Measurements from ENCODE around the gene PLEKHM2.

DNA sequence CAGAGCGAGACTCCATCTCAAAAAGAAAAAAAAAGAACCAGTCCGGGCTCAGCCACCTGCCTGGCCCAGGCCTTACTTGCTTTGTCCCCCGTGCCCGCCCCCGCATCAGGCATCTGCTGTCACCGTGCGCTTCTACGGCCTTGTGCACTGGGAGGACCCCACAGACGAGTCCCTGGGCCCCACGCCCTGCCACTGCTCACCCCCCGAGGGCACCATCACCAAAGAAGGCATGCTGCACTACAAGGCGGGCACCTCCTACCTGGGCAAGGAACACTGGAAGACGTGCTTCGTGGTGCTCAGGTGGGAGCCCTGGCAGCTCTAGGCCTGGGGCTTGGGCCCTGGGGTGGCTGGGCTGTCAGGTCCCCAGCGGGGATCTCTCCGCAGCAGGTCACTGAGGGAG lies 46.3 kb downstream of the PLEKHM2 start:
- TF ChIP-seq, protein P1, sequence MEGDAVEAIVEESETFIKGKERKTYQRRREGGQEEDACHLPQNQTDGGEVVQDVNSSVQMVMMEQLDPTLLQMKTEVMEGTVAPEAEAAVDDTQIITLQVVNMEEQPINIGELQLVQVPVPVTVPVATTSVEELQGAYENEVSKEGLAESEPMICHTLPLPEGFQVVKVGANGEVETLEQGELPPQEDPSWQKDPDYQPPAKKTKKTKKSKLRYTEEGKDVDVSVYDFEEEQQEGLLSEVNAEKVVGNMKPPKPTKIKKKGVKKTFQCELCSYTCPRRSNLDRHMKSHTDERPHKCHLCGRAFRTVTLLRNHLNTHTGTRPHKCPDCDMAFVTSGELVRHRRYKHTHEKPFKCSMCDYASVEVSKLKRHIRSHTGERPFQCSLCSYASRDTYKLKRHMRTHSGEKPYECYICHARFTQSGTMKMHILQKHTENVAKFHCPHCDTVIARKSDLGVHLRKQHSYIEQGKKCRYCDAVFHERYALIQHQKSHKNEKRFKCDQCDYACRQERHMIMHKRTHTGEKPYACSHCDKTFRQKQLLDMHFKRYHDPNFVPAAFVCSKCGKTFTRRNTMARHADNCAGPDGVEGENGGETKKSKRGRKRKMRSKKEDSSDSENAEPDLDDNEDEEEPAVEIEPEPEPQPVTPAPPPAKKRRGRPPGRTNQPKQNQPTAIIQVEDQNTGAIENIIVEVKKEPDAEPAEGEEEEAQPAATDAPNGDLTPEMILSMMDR (IDR thresholded peaks at IDR 0.05; ENCODE audit: low read depth, low read length), result no peak
- TF ChIP-seq EZH2phosphoT487 (IDR thresholded peaks at IDR 0.05; ENCODE audit: low read depth), result no peak
